ENCODE data around the gene ATP8A1. TPM values are rescaled to one million over a fixed set of nuclear protein-coding genes. Genes with fewer than 3 reads are reported as not detected.

The ATP8A1 gene
- total RNA-seq, 1 experiment from 2014 or later = 0.19 TPM

- ChIA-PET CTCF (interaction anchor here (0.9 to 1.4 kb wide), 2 partner anchors 48 to 138 kb away, joined by 3 read pairs; no protein-coding TSS in a partner anchor), POLR2A (no interaction called here)
- no peak for TF ChIP-seq CTCF (IDR thresholded peaks at IDR 0.05; ENCODE audit: unreplicated experiment)
- H3K4me1 Mint-ChIP-seq (ENCODE audit: insufficient read depth, unreplicated experiment) = no peaks in the 10 kb centered on the region
- BruUV-seq (replicated peaks) = no TSS peak
- no peak overlapping the region for H3K27ac Mint-ChIP-seq (ENCODE audit: low read depth, unreplicated experiment)
- intact Hi-C loops (cut with micrococcal nuclease) = no loop called here
- H3K36me3 Mint-ChIP-seq (ENCODE audit: insufficient read depth, unreplicated experiment) = no peaks in the 10 kb centered on the region
- no peak for DNase-seq (ENCODE audit: unreplicated experiment)
- H3K27me3 Mint-ChIP-seq (ENCODE audit: insufficient read depth, unreplicated experiment) = no peaks in the 10 kb centered on the region
- no peak overlapping the region for H3K4me3 Mint-ChIP-seq (ENCODE audit: unreplicated experiment)
- no peaks in the 10 kb centered on the region for H3K9me3 Mint-ChIP-seq (ENCODE audit: unreplicated experiment)
These were observed 236.8 kb downstream of the ATP8A1 start for GRCh38 chr4:42420140-42420539.

DNA sequence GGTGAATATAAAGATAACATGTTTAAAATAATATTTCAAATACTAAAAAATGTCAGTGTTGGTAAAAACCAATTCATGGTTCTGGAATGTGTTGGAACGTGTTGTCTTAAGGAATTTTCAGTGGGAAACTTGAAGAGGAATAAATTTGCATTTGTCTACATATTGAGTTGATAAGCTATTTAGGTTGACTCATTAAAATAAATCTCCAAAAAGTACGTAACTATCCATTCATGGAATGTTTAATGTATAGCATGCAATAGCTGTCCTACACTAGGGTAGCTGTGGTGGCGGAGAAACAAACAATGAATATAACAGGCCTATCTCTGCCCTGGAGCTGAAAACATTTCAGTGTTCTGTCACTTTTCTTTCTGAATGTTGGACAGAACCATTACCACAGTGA is 239.4 kb downstream of the ATP8A1 start:
- H3K4me1 Mint-ChIP-seq (ENCODE audit: insufficient read depth, unreplicated experiment) = peaks cover 4% of the 10 kb centered on the region
- no peak for DNase-seq (ENCODE audit: unreplicated experiment)
- ChIA-PET CTCF (interaction anchor here (0.6 to 0.7 kb wide), 2 partner anchors 10 to 75 kb away, joined by 3 read pairs; no protein-coding TSS in a partner anchor), POLR2A (no interaction called here)
- H3K27me3 Mint-ChIP-seq (ENCODE audit: insufficient read depth, unreplicated experiment) = no peaks in the 10 kb centered on the region
- no peak overlapping the region for H3K27ac Mint-ChIP-seq (ENCODE audit: low read depth, unreplicated experiment)
- no peaks in the 10 kb centered on the region for H3K36me3 Mint-ChIP-seq (ENCODE audit: insufficient read depth, unreplicated experiment)
- no peak for TF ChIP-seq CTCF (IDR thresholded peaks at IDR 0.05; ENCODE audit: unreplicated experiment)
- H3K4me3 Mint-ChIP-seq (ENCODE audit: unreplicated experiment) = no peak overlapping the region
- no TSS peak for BruUV-seq (replicated peaks)
- no peaks in the 10 kb centered on the region for H3K9me3 Mint-ChIP-seq (ENCODE audit: unreplicated experiment)
- intact Hi-C loops (cut with micrococcal nuclease) = no loop called here

- CTCF ChIA-PET = interaction anchor here (1.0 to 1.6 kb wide), 2 partner anchors 45 to 104 kb away, joined by 4 to 5 read pairs; no protein-coding TSS in a partner anchor
- POLR2A ChIA-PET = no interaction called here
- Mint-ChIP-seq H3K27ac (ENCODE audit: low read depth, unreplicated experiment) (no peak overlapping the region), H3K27me3 (ENCODE audit: insufficient read depth, unreplicated experiment) (no peaks in the 10 kb centered on the region), H3K9me3 (ENCODE audit: unreplicated experiment) (no peaks in the 10 kb centered on the region), H3K4me3 (ENCODE audit: unreplicated experiment) (no peak overlapping the region), H3K4me1 (ENCODE audit: insufficient read depth, unreplicated experiment) (peaks cover 15% of the 10 kb centered on the region), H3K36me3 (ENCODE audit: insufficient read depth, unreplicated experiment) (no peaks in the 10 kb centered on the region)
- intact Hi-C loops (cut with micrococcal nuclease) = no loop called here
- DNase-seq (ENCODE audit: unreplicated experiment) = no peak
- no TSS peak for BruUV-seq (replicated peaks)
- TF ChIP-seq CTCF (IDR thresholded peaks at IDR 0.05; ENCODE audit: unreplicated experiment) = no peak
These were observed 240.9 kb downstream of the ATP8A1 start for GRCh38 chr4:42416017-42416416.

DNA sequence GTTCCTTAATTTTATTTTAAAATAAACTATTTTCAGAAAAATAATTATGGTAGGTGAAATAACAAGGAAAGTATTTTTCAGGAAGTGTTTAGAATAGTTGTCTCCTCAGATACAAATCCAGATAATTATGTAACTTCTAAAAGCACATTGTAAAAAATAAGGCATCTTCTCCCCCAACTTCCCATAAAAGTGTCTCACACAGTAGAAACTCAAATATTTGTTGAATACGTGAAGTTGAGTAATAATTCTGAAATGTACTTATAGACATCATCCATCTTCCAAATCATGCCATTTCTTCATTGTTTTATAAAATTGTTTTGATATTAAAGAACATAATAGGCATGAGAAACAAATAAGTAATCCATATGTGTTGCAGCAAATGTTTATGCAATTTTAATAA is 241.6 kb downstream of the ATP8A1 start:
- no peak for TF ChIP-seq CTCF (IDR thresholded peaks at IDR 0.05; ENCODE audit: unreplicated experiment)
- BruUV-seq (replicated peaks) = no TSS peak
- DNase-seq (ENCODE audit: unreplicated experiment) = no peak
- Mint-ChIP-seq H3K4me3 (ENCODE audit: unreplicated experiment) (no peak overlapping the region), H3K27ac (ENCODE audit: low read depth, unreplicated experiment) (no peak overlapping the region), H3K27me3 (ENCODE audit: insufficient read depth, unreplicated experiment) (no peaks in the 10 kb centered on the region), H3K9me3 (ENCODE audit: unreplicated experiment) (no peaks in the 10 kb centered on the region), H3K4me1 (ENCODE audit: insufficient read depth, unreplicated experiment) (peaks cover 18% of the 10 kb centered on the region), H3K36me3 (ENCODE audit: insufficient read depth, unreplicated experiment) (no peaks in the 10 kb centered on the region)
- CTCF ChIA-PET = interaction anchor here (1.6 kb wide), 1 partner anchor 44 kb away, joined by 5 read pairs; no protein-coding TSS in a partner anchor
- intact Hi-C loops (cut with micrococcal nuclease) = no loop called here
- POLR2A ChIA-PET = interaction anchor here (0.7 kb wide), 1 partner anchor 391 kb away, joined by 3 read pairs; no protein-coding TSS in a partner anchor

Data from MCF 10A (cell line).